Activated naive CD4-positive, alpha-beta T cell (primary cell): ENCODE data around the gene DNAJC3.

Experiments used
- DNase-seq, 4 experiments: peaks; one replicate each; lab custom pipeline; 2025; lab: John Stamatoyannopoulos, UW

The DNAJC3 gene

DNA sequence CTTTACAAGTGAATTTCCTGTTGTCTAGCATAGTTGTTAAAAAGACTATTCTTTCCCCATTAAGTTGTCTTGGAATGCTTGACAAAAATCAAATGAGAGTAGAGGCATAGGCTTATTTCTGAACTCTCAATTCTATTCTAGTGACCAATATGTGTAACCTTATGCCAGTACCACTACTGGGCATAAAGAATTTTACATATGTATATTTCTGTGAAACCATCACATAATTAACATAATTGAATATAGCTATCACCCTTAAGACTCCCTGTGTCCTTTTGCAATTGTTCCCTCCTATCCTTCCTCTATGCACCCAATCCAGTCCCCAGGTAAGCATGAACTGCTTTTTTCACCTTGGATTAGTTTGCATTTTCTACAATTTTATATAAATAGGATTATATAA is 165.0 kb downstream of the DNAJC3 start:
- DNase-seq: no peak

DNA sequence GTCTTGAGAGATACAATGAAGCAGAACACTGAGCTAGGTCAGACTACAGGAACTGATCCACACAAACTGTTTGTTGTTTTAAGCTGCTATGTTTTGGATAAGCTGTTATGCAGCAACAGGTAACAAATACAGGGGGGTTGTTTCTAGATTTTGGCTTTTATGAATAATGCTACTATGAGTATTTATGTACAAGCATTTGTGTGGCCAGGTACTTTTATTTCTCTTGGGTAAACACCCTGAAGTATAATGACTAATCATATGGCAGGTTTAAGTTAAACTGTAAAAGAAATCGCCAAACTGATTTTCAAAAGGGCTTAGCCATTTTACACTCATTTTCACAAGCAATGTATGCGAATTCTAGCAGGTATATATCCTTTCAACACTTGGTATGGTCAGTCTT is 166.0 kb downstream of the DNAJC3 start:
- DNase-seq: no peak
